Neutrophil (primary cell): ENCODE measurements around the gene SSH2.
A peak's percentile ranks its signal among the peaks of the same experiment; 100 is the strongest.

ENCODE experiments used
- H3K27ac ChIP-seq: fragments of 200-600 bp; sonication (generic); 2 replicates; pipeline ENCODE4 v1.5.1; 2016; ENCODE audit warnings: mild to moderate bottlenecking, moderate library complexity
- H3K27me3 ChIP-seq: fragments of 200-600 bp; sonication (generic); 2 replicates; pipeline ENCODE4 v1.6.0; 2016; ENCODE audit warnings: mild to moderate bottlenecking
- H3K36me3 ChIP-seq: fragments of 200-600 bp; sonication (generic); 2 replicates; pipeline ENCODE4 v1.5.1; 2017
- H3K4me1 ChIP-seq, 2 experiments: fragments of 200-600 bp in 1 of 2; sonication (generic) in 1 of 2; 1 replicate in 1 of 2; 2 replicates in 1 of 2; pipeline versions ENCODE4 v1.5.1 to v1.6.1; 2013 to 2016; ENCODE audit warnings: low read depth in 1 of 2, low read length in 1 of 2, mild to moderate bottlenecking in 1 of 2, moderate library complexity in 1 of 2; ENCODE audit not compliant: control insufficient read depth in 1 of 2, insufficient read depth in 1 of 2
- H3K4me3 ChIP-seq, 2 experiments: fragments of 200-600 bp in 1 of 2; sonication (generic) in 1 of 2; 1 replicate in 1 of 2; 2 replicates in 1 of 2; pipeline ENCODE4 v1.5.1; 2013 to 2016; ENCODE audit warnings: low read depth in 1 of 2, low read length in 1 of 2, mild to moderate bottlenecking in 1 of 2, moderate library complexity in 1 of 2
- H3K9me3 ChIP-seq: fragments of 200-600 bp; sonication (generic); 2 replicates; pipeline ENCODE4 v1.5.1; 2016
- CTCF ChIP-seq: fragments of 200-600 bp; sonication (generic); IDR thresholded peaks from 2 replicates; pipeline ENCODE4 v1.5.1; 2016; ENCODE audit warnings: antibody characterized with exemption

Gene SSH2

DNA sequence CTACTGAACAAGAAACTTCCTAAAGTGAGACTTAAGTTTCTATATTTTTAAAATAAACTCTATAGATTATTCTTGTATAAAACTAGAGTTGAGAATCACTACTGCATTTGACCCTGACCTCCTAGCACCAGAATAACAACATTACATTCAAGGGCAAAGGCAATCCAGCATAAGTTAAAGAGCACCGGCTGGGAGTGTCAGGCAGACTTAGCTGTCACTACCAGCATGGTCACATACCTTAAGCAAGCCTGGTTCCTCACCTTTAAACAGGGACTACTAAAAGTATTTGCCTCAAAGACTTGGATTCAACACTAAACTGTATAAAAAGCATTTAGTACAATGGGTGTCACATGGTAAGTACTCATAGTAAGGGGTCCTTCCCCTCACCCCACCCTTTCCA is 90.4 kb downstream of the SSH2 start:
- no peaks in the 10 kb centered on the region for H3K9me3 ChIP-seq

GRCh38 chr17:29838961-29839360 is 91.1 kb downstream of the SSH2 start:
- Histone ChIP-seq H3K4me1 (peaks cover 37 to 48% of the 10 kb centered on the region in 2 experiments), H3K36me3 (no peaks in the 10 kb centered on the region), H3K9me3 (no peaks in the 10 kb centered on the region), H3K4me3 (no peak overlapping the region), H3K27ac (peak overlapping the region; percentile 62), H3K27me3 (no peaks in the 10 kb centered on the region)
- no peak for TF ChIP-seq CTCF

More for the DNA sequence above, 90.4 kb downstream of the SSH2 start:
- peaks cover 37 to 48% of the 10 kb centered on the region in 2 experiments for H3K4me1 ChIP-seq
- no peak overlapping the region for H3K4me3 ChIP-seq
- H3K36me3 ChIP-seq = peaks cover 2% of the 10 kb centered on the region
- H3K27me3 ChIP-seq = no peaks in the 10 kb centered on the region
- peak overlapping the region; percentile 62 for H3K27ac ChIP-seq
- no peak for TF ChIP-seq CTCF

DNA sequence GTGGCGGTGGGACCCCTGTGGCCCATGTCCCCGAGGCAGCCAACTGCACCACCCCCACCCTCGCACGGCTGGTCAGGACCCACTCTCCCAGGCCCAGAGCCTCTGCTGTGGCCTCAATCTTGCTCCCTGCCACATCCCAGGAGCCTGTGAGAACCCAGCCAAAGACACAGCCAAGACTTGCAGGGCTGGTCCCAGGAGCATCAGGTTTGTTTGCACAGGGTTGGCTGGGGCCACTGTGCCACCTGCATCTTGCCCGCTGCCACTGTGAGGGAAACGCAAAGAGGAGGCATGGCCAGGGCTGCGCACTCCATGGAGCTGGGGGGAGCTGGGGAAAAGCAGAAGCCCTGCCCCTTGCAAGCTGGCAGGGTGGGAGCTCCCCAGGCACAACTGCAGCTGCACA is 92.5 kb downstream of the SSH2 start:
- H3K4me3 ChIP-seq = no peak overlapping the region
- no peaks in the 10 kb centered on the region for H3K27me3 ChIP-seq
- no peak for TF ChIP-seq CTCF
- H3K9me3 ChIP-seq = no peaks in the 10 kb centered on the region
- peaks cover 37 to 48% of the 10 kb centered on the region in 2 experiments for H3K4me1 ChIP-seq
- H3K27ac ChIP-seq = no peak overlapping the region
- no peaks in the 10 kb centered on the region for H3K36me3 ChIP-seq

GRCh38 chr17:29836643-29837042 is 93.4 kb downstream of the SSH2 start:
- H3K9me3 ChIP-seq = no peaks in the 10 kb centered on the region
- H3K36me3 ChIP-seq = no peaks in the 10 kb centered on the region
- no peaks in the 10 kb centered on the region for H3K27me3 ChIP-seq
- TF ChIP-seq CTCF = no peak
- H3K27ac ChIP-seq = no peak overlapping the region
- peaks cover 37 to 48% of the 10 kb centered on the region in 2 experiments for H3K4me1 ChIP-seq
- no peak overlapping the region for H3K4me3 ChIP-seq

DNA sequence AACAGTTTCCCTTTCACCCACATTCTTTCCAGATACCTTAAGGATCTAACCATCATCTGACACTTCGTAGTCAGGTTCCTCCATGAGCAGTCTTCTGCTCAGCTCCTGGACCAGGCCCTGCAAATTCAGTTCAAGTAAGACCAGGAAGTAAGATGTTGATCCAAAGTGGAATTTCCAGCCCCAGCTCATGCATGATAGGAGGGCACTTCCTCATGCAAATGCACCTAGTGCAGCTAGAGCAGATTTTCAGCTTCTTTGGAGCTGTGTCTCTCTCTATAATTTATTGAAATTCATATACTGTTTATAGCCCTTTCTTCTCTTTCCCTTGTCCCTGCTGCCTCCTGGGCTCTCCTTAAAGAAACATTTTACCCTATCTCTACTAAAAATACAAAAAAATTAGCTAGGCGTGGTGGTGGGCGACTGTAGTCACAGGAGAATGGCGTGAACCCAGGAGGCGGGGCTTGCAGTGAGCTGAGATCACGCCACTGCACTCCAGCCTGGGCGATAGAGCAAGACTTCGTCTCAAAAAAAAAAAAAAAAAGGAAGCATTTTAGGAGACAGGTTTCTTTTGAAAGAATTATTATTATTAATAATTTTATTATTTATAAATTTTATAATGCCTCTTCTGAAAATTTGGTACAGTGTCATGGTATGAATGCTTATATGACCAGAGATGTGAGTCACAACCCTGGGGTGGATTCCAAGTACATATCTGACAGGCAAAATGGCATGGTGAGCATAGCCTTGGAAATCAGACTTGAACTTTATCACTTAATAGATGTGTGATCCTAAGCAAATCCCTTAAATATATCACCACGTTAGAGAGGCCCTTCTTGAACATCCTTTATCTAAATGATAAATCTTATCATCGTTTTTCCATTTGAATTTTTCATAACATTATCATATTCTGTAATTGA is 94.3 kb downstream of the SSH2 start:
- H3K27me3 ChIP-seq = no peaks in the 10 kb centered on the region
- peaks cover 30 to 40% of the 10 kb centered on the region in 2 experiments for H3K4me1 ChIP-seq
- H3K27ac ChIP-seq = no peak overlapping the region
- H3K36me3 ChIP-seq = no peaks in the 10 kb centered on the region
- no peaks in the 10 kb centered on the region for H3K9me3 ChIP-seq
- TF ChIP-seq CTCF = no peak
- no peak overlapping the region for H3K4me3 ChIP-seq
